T-cell (primary cell): ENCODE data around the gene XCL1. TPM values are rescaled to one million over a fixed set of nuclear protein-coding genes. Genes with fewer than 3 reads are reported as not detected.

ENCODE experiments used
- ATAC-seq, 4 experiments: fragments of 200-7000 bp in 3 of 4; fragments of 150-1000 bp in 1 of 4; cut with Tn5 transposase; replicated peaks in 1 of 4; 1 replicate in 3 of 4; 2 replicates in 1 of 4; pipeline ENCODE4 v1.10.0; 2021; ENCODE audit warnings: moderate library complexity in 3 of 4, mild to moderate bottlenecking in 2 of 4, moderate number of reproducible peaks in 1 of 4
- CTCF ChIA-PET, 2 donors: fragments of 300-600 bp; sonication (Branson Sonifier 250); formaldehyde crosslinking; loops; one replicate each; lab custom pipeline; 2022; ENCODE audit warnings: antibody characterized with exemption in 2 of 2; lab: Charles Lee
- POLR2A ChIA-PET, 2 donors: fragments of 300-600 bp; sonication (Branson Sonifier 250); formaldehyde crosslinking; loops; one replicate each; lab custom pipeline; 2022; ENCODE audit warnings: antibody characterized with exemption in 2 of 2; lab: Charles Lee
- DNase-seq, 35 experiments: peaks; one replicate each; pipeline versions ENCODE4 v3.0.0 to v3.0.0-alpha.2; 2013 to 2023
- H3K27ac ChIP-seq: one replicate; pipeline ENCODE4 v1.5.1; 2013; ENCODE audit warnings: low read length
- H3K27me3 ChIP-seq, 2 experiments: replicated peaks in 1 of 2; 1 replicate in 1 of 2; 2 replicates in 1 of 2; pipeline versions ENCODE4 v1.6.1 to v1.7.0; 2013; ENCODE audit warnings: low read length in 1 of 2, mixed read lengths in 1 of 2; ENCODE audit not compliant: control insufficient read depth in 2 of 2, insufficient read depth in 2 of 2; ENCODE audit errors: extremely low read depth in 1 of 2
- H3K36me3 ChIP-seq, 2 donors: 1 replicate in 1 of 2; 2 replicates in 1 of 2; pipeline versions ENCODE4 v1.6.1 to v1.7.0; 2013; ENCODE audit warnings: low read length in 1 of 2; ENCODE audit not compliant: control insufficient read depth in 2 of 2, insufficient read depth in 1 of 2; ENCODE audit errors: extremely low read depth in 1 of 2
- H3K4me1 ChIP-seq, 2 experiments: 1 replicate in 1 of 2; 2 replicates in 1 of 2; pipeline versions ENCODE4 v1.6.1 to v1.7.0; 2013; ENCODE audit warnings: low read length in 2 of 2, mixed read lengths in 1 of 2; ENCODE audit not compliant: insufficient read depth in 2 of 2, control insufficient read depth in 1 of 2; ENCODE audit errors: extremely low read depth in 1 of 2
- H3K4me3 ChIP-seq, 2 donors: 1 replicate in 1 of 2; 2 replicates in 1 of 2; pipeline versions ENCODE4 v1.5.1 to v1.7.0; 2013; ENCODE audit warnings: mild to moderate bottlenecking in 2 of 2, low read length in 1 of 2, moderate library complexity in 1 of 2; ENCODE audit not compliant: control insufficient read depth in 1 of 2; ENCODE audit errors: extremely low read depth in 1 of 2
- H3K9me3 ChIP-seq: 2 replicates; pipeline ENCODE4 v1.7.0; 2013
- H3K27ac Mint-ChIP-seq, 2 donors: one replicate each; pipeline ENCODE4 v1.8.0; 2020 to 2021; ENCODE audit warnings: mild to moderate bottlenecking in 2 of 2, mixed read lengths in 2 of 2
- H3K27me3 Mint-ChIP-seq, 2 donors: one replicate each; pipeline ENCODE4 v1.8.0; 2021 to 2022; ENCODE audit warnings: mixed read lengths in 2 of 2
- H3K36me3 Mint-ChIP-seq: one replicate; pipeline ENCODE4 v1.8.0; 2021; ENCODE audit warnings: mixed read lengths
- H3K4me1 Mint-ChIP-seq, 3 donors: one replicate each; pipeline ENCODE4 v1.8.0; 2020 to 2022; ENCODE audit warnings: mixed read lengths in 3 of 3, mild to moderate bottlenecking in 1 of 3
- H3K4me3 Mint-ChIP-seq, 3 donors: one replicate each; pipeline ENCODE4 v1.8.0; 2020 to 2022; ENCODE audit warnings: mild to moderate bottlenecking in 3 of 3, mixed read lengths in 3 of 3, moderate library complexity in 3 of 3
- H3K9me3 Mint-ChIP-seq, 3 donors: one replicate each; pipeline ENCODE4 v1.8.0; 2020 to 2022; ENCODE audit warnings: mixed read lengths in 3 of 3
- WGBS: methylation state at CpG from one replicate; pipeline ENCODE4 v1.1.5; 2013; ENCODE audit warnings: missing lambda C conversion rate; ENCODE audit not compliant: insufficient coverage; 5-methylcytosine and 5-hydroxymethylcytosine counted together
- total RNA-seq, 35 experiments: library from RNA in 6 of 35; stranded (reverse) in 6 of 35; fragments of 120-200 nt in 1 of 35; gene quantifications; one replicate each; pipeline versions ENCODE4 v1.2.1 to v1.2.4 and lab custom pipeline; 2013 to 2026

XCL1 gene
- total RNA-seq, 5 donors from 2014 or later (not counting 1 experiment from before 2014, with no cell fraction given) = 0.45 to 5.0 (median 3.5) TPM

- POLR2A ChIA-PET = no interaction called here
- ATAC-seq (no peak), DNase-seq (no peak)
- Histone ChIP-seq H3K9me3 (no peaks in the 10 kb centered on the region), H3K27ac (no peak overlapping the region), H3K36me3 (no peaks in the 10 kb centered on the region), H3K27me3 (no peaks in the 10 kb centered on the region), H3K4me3 (no peak overlapping the region), H3K4me1 (no peaks in the 10 kb centered on the region)
- CTCF ChIA-PET = no interaction called here
- Mint-ChIP-seq H3K27ac (no peak overlapping the region), H3K4me3 (no peak overlapping the region), H3K4me1 (peaks cover 0 to 2% (median 0%) of the 10 kb centered on the region in 3 donors), H3K27me3 (no peaks in the 10 kb centered on the region), H3K36me3 (no peaks in the 10 kb centered on the region), H3K9me3 (peaks cover 0 to 3% (median 0%) of the 10 kb centered on the region in 3 donors)
- WGBS = 85% methylated on average over 4 of the region's 6 CpGs
Observed at GRCh38 chr1:168583571-168583970, 7.2 kb downstream of the XCL1 start.

GRCh38 chr1:168585191-168585590 is 8.8 kb downstream of the XCL1 start:
- ChIA-PET POLR2A (no interaction called here), CTCF (no interaction called here)
- ATAC-seq = no peak
- no peaks in the 10 kb centered on the region for H3K36me3 ChIP-seq
- H3K27ac ChIP-seq = no peak overlapping the region
- H3K27ac Mint-ChIP-seq = no peak overlapping the region
- H3K9me3 Mint-ChIP-seq = peaks cover 0 to 3% (median 0%) of the 10 kb centered on the region in 3 donors
- no peaks in the 10 kb centered on the region for H3K4me1 Mint-ChIP-seq
- WGBS = 100% methylated on average over 1 of the region's 3 CpGs
- no peaks in the 10 kb centered on the region for H3K27me3 Mint-ChIP-seq
- H3K36me3 Mint-ChIP-seq = no peaks in the 10 kb centered on the region
- H3K9me3 ChIP-seq = no peaks in the 10 kb centered on the region
- H3K4me1 ChIP-seq = no peaks in the 10 kb centered on the region
- no peaks in the 10 kb centered on the region for H3K27me3 ChIP-seq
- no peak overlapping the region for H3K4me3 Mint-ChIP-seq
- H3K4me3 ChIP-seq = no peak overlapping the region
- DNase-seq = no peak

GRCh38 chr1:168585937-168586336 is 9.5 kb downstream of the XCL1 start:
- Histone ChIP-seq H3K9me3 (no peaks in the 10 kb centered on the region), H3K27me3 (no peaks in the 10 kb centered on the region), H3K4me3 (no peak overlapping the region), H3K4me1 (no peaks in the 10 kb centered on the region), H3K27ac (no peak overlapping the region), H3K36me3 (no peaks in the 10 kb centered on the region)
- CTCF ChIA-PET = no interaction called here
- H3K27ac Mint-ChIP-seq = no peak overlapping the region
- no peaks in the 10 kb centered on the region for H3K4me1 Mint-ChIP-seq
- H3K36me3 Mint-ChIP-seq = no peaks in the 10 kb centered on the region
- peaks cover 0 to 3% (median 0%) of the 10 kb centered on the region in 3 donors for H3K9me3 Mint-ChIP-seq
- POLR2A ChIA-PET = no interaction called here
- no CpG with 5 or more reads among the region's 1 CpG for WGBS
- no peak overlapping the region for H3K4me3 Mint-ChIP-seq
- ATAC-seq = no peak
- no peaks in the 10 kb centered on the region for H3K27me3 Mint-ChIP-seq
- no peak for DNase-seq

GRCh38 chr1:168589167-168589566 is 12.8 kb downstream of the XCL1 start:
- Histone ChIP-seq H3K9me3 (no peaks in the 10 kb centered on the region), H3K4me3 (no peak overlapping the region), H3K27me3 (no peaks in the 10 kb centered on the region), H3K36me3 (no peaks in the 10 kb centered on the region), H3K4me1 (no peaks in the 10 kb centered on the region), H3K27ac (no peak overlapping the region)
- Mint-ChIP-seq H3K4me3 (no peak overlapping the region), H3K4me1 (no peaks in the 10 kb centered on the region), H3K36me3 (no peaks in the 10 kb centered on the region), H3K27ac (no peak overlapping the region), H3K27me3 (no peaks in the 10 kb centered on the region), H3K9me3 (peaks cover 0 to 3% (median 0%) of the 10 kb centered on the region in 3 donors)
- no CpG with 5 or more reads among the region's 2 CpGs for WGBS
- DNase-seq (no peak), ATAC-seq (no peak)
- ChIA-PET CTCF (interaction anchor here in 1 of 2 donors (1.2 kb wide), 1 partner anchor 14 kb away, joined by 4 read pairs; no protein-coding TSS in a partner anchor), POLR2A (no interaction called here)

GRCh38 chr1:168591066-168591465 is 14.7 kb downstream of the XCL1 start:
- no peaks in the 10 kb centered on the region for H3K9me3 ChIP-seq
- Mint-ChIP-seq H3K9me3 (peaks cover 0 to 3% (median 0%) of the 10 kb centered on the region in 3 donors), H3K4me1 (no peaks in the 10 kb centered on the region), H3K27ac (no peak overlapping the region), H3K27me3 (no peaks in the 10 kb centered on the region), H3K4me3 (no peak overlapping the region), H3K36me3 (no peaks in the 10 kb centered on the region)
- H3K27ac ChIP-seq = no peak overlapping the region
- H3K27me3 ChIP-seq = no peaks in the 10 kb centered on the region
- ChIA-PET CTCF (no interaction called here), POLR2A (no interaction called here)
- no peaks in the 10 kb centered on the region for H3K36me3 ChIP-seq
- no peak for ATAC-seq
- H3K4me3 ChIP-seq = no peak overlapping the region
- 87% methylated on average over 3 of the region's 5 CpGs for WGBS
- H3K4me1 ChIP-seq = no peaks in the 10 kb centered on the region
- DNase-seq = no peak

- ATAC-seq = no peak
- Mint-ChIP-seq H3K36me3 (no peaks in the 10 kb centered on the region), H3K9me3 (peaks cover 0 to 3% (median 0%) of the 10 kb centered on the region in 3 donors), H3K27me3 (peaks cover 0 to under 1% of the 10 kb centered on the region in 2 donors), H3K27ac (no peak overlapping the region), H3K4me3 (no peak overlapping the region), H3K4me1 (no peaks in the 10 kb centered on the region)
- no CpG with 5 or more reads among the region's 2 CpGs for WGBS
- H3K4me3 ChIP-seq = no peak overlapping the region
- no peaks in the 10 kb centered on the region for H3K9me3 ChIP-seq
- no peak for DNase-seq
- CTCF ChIA-PET = no interaction called here
- no peaks in the 10 kb centered on the region for H3K27me3 ChIP-seq
- no peaks in the 10 kb centered on the region for H3K36me3 ChIP-seq
- no peaks in the 10 kb centered on the region for H3K4me1 ChIP-seq
- POLR2A ChIA-PET = interaction anchor here in 1 of 2 donors (0.6 kb wide), 1 partner anchor 121 kb away, joined by 3 read pairs; no protein-coding TSS in a partner anchor
- H3K27ac ChIP-seq = no peak overlapping the region
Observed at GRCh38 chr1:168591641-168592250, 15.3 kb downstream of the XCL1 start.
